Loucy (cell line): ENCODE data around the gene HTRA3.

Source experiments
- EZH2phosphoT487 ChIP-seq: fragments of 200-600 bp; IDR thresholded peaks from 2 replicates; pipeline ENCODE4 v1.6.1; 2018; ENCODE audit warnings: antibody characterized with exemption, mild to moderate bottlenecking, moderate library complexity, borderline replicate concordance
- TF ChIP-seq, protein P1 (sequence below): fragments of 200-600 bp; sonication (generic); conservative IDR thresholded peaks from 2 replicates; pipeline ENCODE4 v1.5.1; 2014; ENCODE audit warnings: mild to moderate bottlenecking, antibody characterized with exemption, low read length

GRCh38 chr4:8329859-8330761 is 60.6 kb downstream of the HTRA3 start:
- TF ChIP-seq, protein P1, sequence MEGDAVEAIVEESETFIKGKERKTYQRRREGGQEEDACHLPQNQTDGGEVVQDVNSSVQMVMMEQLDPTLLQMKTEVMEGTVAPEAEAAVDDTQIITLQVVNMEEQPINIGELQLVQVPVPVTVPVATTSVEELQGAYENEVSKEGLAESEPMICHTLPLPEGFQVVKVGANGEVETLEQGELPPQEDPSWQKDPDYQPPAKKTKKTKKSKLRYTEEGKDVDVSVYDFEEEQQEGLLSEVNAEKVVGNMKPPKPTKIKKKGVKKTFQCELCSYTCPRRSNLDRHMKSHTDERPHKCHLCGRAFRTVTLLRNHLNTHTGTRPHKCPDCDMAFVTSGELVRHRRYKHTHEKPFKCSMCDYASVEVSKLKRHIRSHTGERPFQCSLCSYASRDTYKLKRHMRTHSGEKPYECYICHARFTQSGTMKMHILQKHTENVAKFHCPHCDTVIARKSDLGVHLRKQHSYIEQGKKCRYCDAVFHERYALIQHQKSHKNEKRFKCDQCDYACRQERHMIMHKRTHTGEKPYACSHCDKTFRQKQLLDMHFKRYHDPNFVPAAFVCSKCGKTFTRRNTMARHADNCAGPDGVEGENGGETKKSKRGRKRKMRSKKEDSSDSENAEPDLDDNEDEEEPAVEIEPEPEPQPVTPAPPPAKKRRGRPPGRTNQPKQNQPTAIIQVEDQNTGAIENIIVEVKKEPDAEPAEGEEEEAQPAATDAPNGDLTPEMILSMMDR: no peak
- TF ChIP-seq EZH2phosphoT487: no peak
